Bladder microvascular endothelial cell (primary cell): ENCODE data around the gene ZNF534. TPM values are rescaled to one million over a fixed set of nuclear protein-coding genes. Genes with fewer than 3 reads are reported as not detected.

Source experiments
- total RNA-seq: library from RNA; depleted of rRNA; stranded (reverse); fragments of >200 nt; gene quantifications from 2 replicates; pipeline ENCODE4 v1.2.3, GENCODE V29; 2014

ZNF534 gene
- total RNA-seq, result 0.06 TPM in 1 of 2 replicates, not detected in the other

GRCh38 chr19:52428937-52429336 is at the start of gene ZNF534:
Gene ZNF534 (plus strand): TSS chr19:52429148. CDS start chr19:52431475, 2,327 bp downstream.

GRCh38 chr19:52397310-52398080 is 31.5 kb upstream of the ZNF534 start, which contains the start of gene ZNF528:
Gene ZNF528 (plus strand): TSS chr19:52397849. CDS start chr19:52402014, 4,165 bp downstream.

GRCh38 chr19:52453324-52454094 is 24.6 kb downstream of the ZNF534 start, which contains the start of gene ZNF578:
Gene ZNF578 (plus strand): TSS chr19:52453553. CDS start chr19:52501846, 48,293 bp downstream.

Other genes starting within 250 kb of the ZNF534 start
- 79.8 and 217 TPM in 2 replicates for gene PPP2R1A, start 239.1 kb upstream of the ZNF534 start, total RNA-seq
- 4.9 and 16.7 TPM in 2 replicates for gene ZNF766, start 159.6 kb upstream of the ZNF534 start, total RNA-seq
- 4.9 and 6.7 TPM in 2 replicates for gene ZNF480, start 132.0 kb upstream of the ZNF534 start, total RNA-seq
- gene ZNF610, start 92.9 kb upstream of the ZNF534 start, total RNA-seq, result 1.3 and 3.2 TPM in 2 replicates
- gene ZNF880, start 59.2 kb upstream of the ZNF534 start, total RNA-seq, result 10.5 and 14.8 TPM in 2 replicates
- gene ZNF528, start 31.3 kb upstream of the ZNF534 start, total RNA-seq, result 5.5 and 14.9 TPM in 2 replicates
- gene ZNF578, start 24.4 kb downstream of the ZNF534 start, total RNA-seq, result 1.3 and 3.9 TPM in 2 replicates
- 10.4 and 26.4 TPM in 2 replicates for gene ZNF808, start 98.5 kb downstream of the ZNF534 start, total RNA-seq
- gene ZNF701, start 141.1 kb downstream of the ZNF534 start, total RNA-seq, result 11.2 and 17.4 TPM in 2 replicates
- gene ZNF83, start 209.2 kb downstream of the ZNF534 start, total RNA-seq, result 26.4 and 60.7 TPM in 2 replicates